HCT116 (cell line): ENCODE measurements around the gene PRR16. TPM values are rescaled to one million over a fixed set of nuclear protein-coding genes. Genes with fewer than 3 reads are reported as not detected.

Source experiments
- ATAC-seq: fragments of 200-7000 bp; cut with Tn5 transposase; 2 replicates; pipeline ENCODE4 v1.9.1; 2020; ENCODE audit warnings: mild to moderate bottlenecking, moderate library complexity
- BruUV-seq: library from RNA; stranded (reverse); fragments of 400-500 nt; replicated peaks from 2 replicates; lab custom pipeline; 2021; lab: Mats Ljungman, UMichigan
- CTCF ChIA-PET: fragments of 300-600 bp; sonication (Branson Sonifier 250); formaldehyde crosslinking; loops from one replicate; lab custom pipeline; 2021; ENCODE audit warnings: antibody characterized with exemption; lab: Charles Lee
- POLR2A ChIA-PET: fragments of 300-600, 350-600 bp; sonication (Branson Sonifier 250); formaldehyde crosslinking; loops from one replicate; lab custom pipeline; 2021; ENCODE audit warnings: antibody characterized with exemption; lab: Charles Lee
- RAD21 ChIA-PET, 2 experiments: fragments of 300-600 bp; sonication (Branson Sonifier 250); formaldehyde crosslinking; loops; one replicate each; lab custom pipeline; 2023; ENCODE audit warnings: low total read pairs in 2 of 2; ENCODE audit not compliant: uncharacterized antibody in 2 of 2, unreplicated experiment in 2 of 2, low non-redundant PET in 1 of 2; lab: Charles Lee
- DNase-seq: peaks from one replicate; pipeline ENCODE4 v3.0.0-alpha.2; 2010; ENCODE audit warnings: low read depth, low spot score
- H2AFZ ChIP-seq: fragments of 200-600 bp; shearing (Covaris generic), sonication (generic); 2 replicates; pipeline ENCODE4 v1.6.1; 2017; ENCODE audit warnings: low read depth, mixed run types, mixed read lengths, antibody characterized with exemption, low read length; ENCODE audit not compliant: poor library complexity, severe bottlenecking
- H3K27ac ChIP-seq: 2 replicates; pipeline ENCODE4 v1.5.1; 2012; ENCODE audit warnings: low read depth, low read length
- H3K27me3 ChIP-seq: fragments of 200-600 bp; sonication (generic); 2 replicates; pipeline ENCODE4 v1.6.1; 2016; ENCODE audit warnings: mixed run types, low read length, mixed read lengths; ENCODE audit not compliant: insufficient read depth
- H3K36me3 ChIP-seq, 2 experiments: fragments of 200-500 bp in 1 of 2; fragments of 200-600 bp in 1 of 2; sonication (Bioruptor generic) in 1 of 2; sonication (generic) in 1 of 2; 2 replicates each; pipeline versions ENCODE4 v1.5.1 to v1.6.1; 2014 to 2016; ENCODE audit warnings: low read length in 2 of 2, inconsistent platforms in 1 of 2, mixed read lengths in 1 of 2, mixed run types in 1 of 2; ENCODE audit not compliant: insufficient read depth in 2 of 2, control insufficient read depth in 1 of 2
- H3K4me1 ChIP-seq, 2 experiments: fragments of 200-600 bp in 1 of 2; sonication (generic) in 1 of 2; 2 replicates each; pipeline versions ENCODE4 v1.5.1 to v1.6.1; 2012 to 2017; ENCODE audit warnings: low read length in 2 of 2, inconsistent platforms in 1 of 2, mild to moderate bottlenecking in 1 of 2, mixed read lengths in 1 of 2, mixed run types in 1 of 2, moderate library complexity in 1 of 2; ENCODE audit not compliant: insufficient read depth in 2 of 2, control insufficient read depth in 1 of 2
- H3K4me2 ChIP-seq: fragments of 200-600 bp; sonication (generic); 2 replicates; pipeline ENCODE4 v1.6.1; 2017; ENCODE audit warnings: mixed run types, low read length, mixed read lengths
- H3K4me3 ChIP-seq, 2 experiments: fragments of 200-600 bp in 1 of 2; sonication (generic) in 1 of 2; replicated peaks in 1 of 2; 2 replicates each; pipeline ENCODE4 v1.5.1; 2011 to 2016; ENCODE audit warnings: low read length in 2 of 2, control low read depth in 1 of 2, low read depth in 1 of 2, mild to moderate bottlenecking in 1 of 2, mixed read lengths in 1 of 2, mixed run types in 1 of 2
- H3K79me2 ChIP-seq: fragments of 200-600 bp; sonication (generic); 2 replicates; pipeline ENCODE4 v1.6.1; 2017; ENCODE audit warnings: mild to moderate bottlenecking, mixed run types, low read length, moderate library complexity, mixed read lengths; ENCODE audit not compliant: insufficient read depth
- H3K9ac ChIP-seq: fragments of 200-600 bp; sonication (generic); 2 replicates; pipeline ENCODE4 v1.6.1; 2016; ENCODE audit warnings: low read length, mixed read lengths
- H3K9me2 ChIP-seq: fragments of 200-600 bp; sonication (generic), shearing (Covaris generic); 2 replicates; pipeline ENCODE4 v1.6.1; 2017; ENCODE audit warnings: mixed run types, mild to moderate bottlenecking, moderate library complexity; ENCODE audit not compliant: insufficient read depth
- H3K9me3 ChIP-seq, 2 experiments: fragments of 200-500 bp in 1 of 2; fragments of 200-600 bp in 1 of 2; sonication (Bioruptor generic) in 1 of 2; sonication (generic) in 1 of 2; 2 replicates each; pipeline ENCODE4 v1.6.1; 2014 to 2017; ENCODE audit warnings: low read length in 2 of 2, mixed read lengths in 2 of 2, inconsistent platforms in 1 of 2, low read depth in 1 of 2, mild to moderate bottlenecking in 1 of 2, mixed run types in 1 of 2, moderate library complexity in 1 of 2; ENCODE audit not compliant: control insufficient read depth in 1 of 2, insufficient read depth in 1 of 2
- H4K20me1 ChIP-seq: fragments of 200-600 bp; sonication (generic), shearing (Covaris generic); 2 replicates; pipeline ENCODE4 v1.6.1; 2017; ENCODE audit warnings: mixed run types, mild to moderate bottlenecking, moderate library complexity; ENCODE audit not compliant: insufficient read depth
- CBX3 ChIP-seq: IDR thresholded peaks from 2 replicates; pipeline ENCODE4 v1.6.1; 2012; ENCODE audit warnings: low read depth
- CTCF ChIP-seq, 3 experiments: fragments of 200-600 bp in 1 of 3; sonication (generic) in 1 of 3; IDR thresholded peaks in 2 of 3; conservative IDR thresholded peaks in 1 of 3; 2 replicates each; pipeline ENCODE4 v1.5.1; 2012 to 2017; ENCODE audit warnings: low read depth in 2 of 3, low read length in 2 of 3, antibody characterized with exemption in 1 of 3, borderline replicate concordance in 1 of 3, control low read depth in 1 of 3, mild to moderate bottlenecking in 1 of 3, mixed read lengths in 1 of 3, mixed run types in 1 of 3, moderate library complexity in 1 of 3; ENCODE audit not compliant: insufficient read depth in 1 of 3
- EZH2 ChIP-seq: fragments of 200-600 bp; sonication (generic); IDR thresholded peaks from 2 replicates; pipeline ENCODE4 v1.6.1; 2017; ENCODE audit warnings: antibody characterized with exemption, mixed run types
- EZH2phosphoT487 ChIP-seq: fragments of 200-600 bp; IDR thresholded peaks from 2 replicates; pipeline ENCODE4 v1.6.1; 2018; ENCODE audit warnings: antibody characterized with exemption, borderline replicate concordance
- JUND ChIP-seq: IDR thresholded peaks from 2 replicates; pipeline ENCODE4 v1.6.1; 2012
- POLR2A ChIP-seq: IDR thresholded peaks from 2 replicates; pipeline ENCODE4 v1.7.0; 2011; ENCODE audit warnings: borderline replicate concordance; ENCODE audit not compliant: insufficient read depth, insufficient read length; ENCODE audit errors: extremely low read depth
- SIN3A ChIP-seq: IDR thresholded peaks from 2 replicates; pipeline ENCODE4 v1.6.1; 2012; ENCODE audit warnings: low read depth
- SP1 ChIP-seq: IDR thresholded peaks from 2 replicates; pipeline ENCODE4 v1.6.1; 2012; ENCODE audit warnings: low read depth
- YY1 ChIP-seq: IDR thresholded peaks from 2 replicates; pipeline ENCODE4 v1.6.1; 2011; ENCODE audit warnings: low read length, low read depth, moderate library complexity, mild to moderate bottlenecking; ENCODE audit not compliant: insufficient replicate concordance; ENCODE audit errors: extremely low read depth
- ZBTB33 ChIP-seq: IDR thresholded peaks from 2 replicates; pipeline ENCODE4 v1.6.1; 2011; ENCODE audit warnings: mild to moderate bottlenecking, low read length, moderate library complexity; ENCODE audit not compliant: insufficient replicate concordance; ENCODE audit errors: extremely low read depth
- ZNF274 ChIP-seq: fragments of 200-500 bp; sonication (Bioruptor generic); IDR thresholded peaks from 2 replicates; pipeline ENCODE4 v1.6.1; 2014; ENCODE audit warnings: mild to moderate bottlenecking, low read depth, low read length, inconsistent platforms
- intact Hi-C: fragments of 100-400 bp; cut with micrococcal nuclease; formaldehyde crosslinking; loops from 2 replicates; pipeline ENCODE4 v1.10.0; 2022
- total RNA-seq: library from RNA; stranded (reverse); gene quantifications from one replicate; pipeline ENCODE4 v1.2.1, GENCODE V29; 2021; ENCODE audit not compliant: unreplicated experiment
- TF ChIP-seq, protein P1 (sequence below): IDR thresholded peaks from 2 replicates; pipeline ENCODE4 v1.6.1; 2012
- TF ChIP-seq, protein P2 (sequence below): IDR thresholded peaks from 2 replicates; pipeline ENCODE4 v1.6.1; 2012; ENCODE audit warnings: low read depth
- TF ChIP-seq, protein P3 (sequence below): IDR thresholded peaks from 2 replicates; pipeline ENCODE4 v1.6.1; 2012

Gene PRR16
- total RNA-seq, 1 experiment from 2014 or later, result 0.42 TPM

DNA sequence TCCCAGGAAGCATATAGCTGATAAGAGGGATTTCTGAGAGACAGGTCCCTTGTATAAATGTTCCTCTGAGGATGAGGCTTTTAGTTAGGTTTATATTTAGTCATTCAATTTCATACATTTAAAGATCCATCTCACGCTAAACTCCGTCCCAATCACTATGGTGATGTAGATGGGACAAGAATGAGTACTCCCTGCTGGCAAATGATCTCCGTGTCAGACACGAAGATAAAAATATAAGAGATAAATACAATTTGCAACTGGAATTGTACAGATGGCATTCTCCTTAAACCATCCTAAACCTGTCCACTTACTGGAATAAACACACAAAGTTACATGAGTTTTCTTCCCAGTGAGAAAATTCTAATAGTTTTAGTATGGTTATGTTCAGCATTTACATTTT lies 233.0 kb downstream of the PRR16 start:
- Histone ChIP-seq H3K79me2 (no peaks in the 10 kb centered on the region), H3K4me3 (no peak overlapping the region), H3K27me3 (no peaks in the 10 kb centered on the region), H2AFZ (no peak overlapping the region), H3K9ac (no peak overlapping the region), H3K9me2 (no peaks in the 10 kb centered on the region; the same call in 1 of the 2 replicates), H3K4me2 (no peak overlapping the region), H3K4me1 (no peaks in the 10 kb centered on the region), H4K20me1 (no peaks in the 10 kb centered on the region), H3K36me3 (no peaks in the 10 kb centered on the region), H3K9me3 (no peaks in the 10 kb centered on the region), H3K27ac (no peak overlapping the region)
- ATAC-seq (no peak), DNase-seq (no peak)
- BruUV-seq, result no TSS peak
- ChIA-PET POLR2A (no interaction called here), CTCF (no interaction called here), RAD21 (no interaction called here)
- intact Hi-C loops, result no loop called here
- TF ChIP-seq YY1 (no peak), EZH2 (no peak), JUND (no peak), SIN3A (no peak), CBX3 (no peak), EZH2phosphoT487 (no peak), ZNF274 (no peak), CTCF (IDR thresholded peaks at IDR 0.05 in 2 of 3, conservative IDR thresholded peaks at IDR 0.05 in 1 of 3; ENCODE audit: borderline replicate concordance in 1 of 3, insufficient read depth in 1 of 3, low read depth in 2 of 3, low read length in 2 of 3) (no peak), ZBTB33 (no peak), SP1 (no peak), POLR2A (no peak)
- TF ChIP-seq, protein P1, sequence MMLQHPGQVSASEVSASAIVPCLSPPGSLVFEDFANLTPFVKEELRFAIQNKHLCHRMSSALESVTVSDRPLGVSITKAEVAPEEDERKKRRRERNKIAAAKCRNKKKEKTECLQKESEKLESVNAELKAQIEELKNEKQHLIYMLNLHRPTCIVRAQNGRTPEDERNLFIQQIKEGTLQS, result no peak
- TF ChIP-seq, protein P2, sequence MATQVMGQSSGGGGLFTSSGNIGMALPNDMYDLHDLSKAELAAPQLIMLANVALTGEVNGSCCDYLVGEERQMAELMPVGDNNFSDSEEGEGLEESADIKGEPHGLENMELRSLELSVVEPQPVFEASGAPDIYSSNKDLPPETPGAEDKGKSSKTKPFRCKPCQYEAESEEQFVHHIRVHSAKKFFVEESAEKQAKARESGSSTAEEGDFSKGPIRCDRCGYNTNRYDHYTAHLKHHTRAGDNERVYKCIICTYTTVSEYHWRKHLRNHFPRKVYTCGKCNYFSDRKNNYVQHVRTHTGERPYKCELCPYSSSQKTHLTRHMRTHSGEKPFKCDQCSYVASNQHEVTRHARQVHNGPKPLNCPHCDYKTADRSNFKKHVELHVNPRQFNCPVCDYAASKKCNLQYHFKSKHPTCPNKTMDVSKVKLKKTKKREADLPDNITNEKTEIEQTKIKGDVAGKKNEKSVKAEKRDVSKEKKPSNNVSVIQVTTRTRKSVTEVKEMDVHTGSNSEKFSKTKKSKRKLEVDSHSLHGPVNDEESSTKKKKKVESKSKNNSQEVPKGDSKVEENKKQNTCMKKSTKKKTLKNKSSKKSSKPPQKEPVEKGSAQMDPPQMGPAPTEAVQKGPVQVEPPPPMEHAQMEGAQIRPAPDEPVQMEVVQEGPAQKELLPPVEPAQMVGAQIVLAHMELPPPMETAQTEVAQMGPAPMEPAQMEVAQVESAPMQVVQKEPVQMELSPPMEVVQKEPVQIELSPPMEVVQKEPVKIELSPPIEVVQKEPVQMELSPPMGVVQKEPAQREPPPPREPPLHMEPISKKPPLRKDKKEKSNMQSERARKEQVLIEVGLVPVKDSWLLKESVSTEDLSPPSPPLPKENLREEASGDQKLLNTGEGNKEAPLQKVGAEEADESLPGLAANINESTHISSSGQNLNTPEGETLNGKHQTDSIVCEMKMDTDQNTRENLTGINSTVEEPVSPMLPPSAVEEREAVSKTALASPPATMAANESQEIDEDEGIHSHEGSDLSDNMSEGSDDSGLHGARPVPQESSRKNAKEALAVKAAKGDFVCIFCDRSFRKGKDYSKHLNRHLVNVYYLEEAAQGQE, result no peak
- TF ChIP-seq, protein P3, sequence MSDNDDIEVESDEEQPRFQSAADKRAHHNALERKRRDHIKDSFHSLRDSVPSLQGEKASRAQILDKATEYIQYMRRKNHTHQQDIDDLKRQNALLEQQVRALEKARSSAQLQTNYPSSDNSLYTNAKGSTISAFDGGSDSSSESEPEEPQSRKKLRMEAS, result no peak
